ENCODE data around the gene MEPCE. TPM values are rescaled to one million over a fixed set of nuclear protein-coding genes. Genes with fewer than 3 reads are reported as not detected.

MEPCE gene
- total and polyA plus RNA-seq, 11 donors, result 14.6 to 30.3 (median 21.5) TPM

GRCh38 chr7:100466653-100467605 lies 37.3 kb downstream of the MEPCE start:
- WGBS, 4 donors, result 63 to 77% (median 71%) methylated on average over 22 to 32 of the region's 32 CpGs
- intact Hi-C loops (cut with DNase I), result loop anchor here in 9 of 10 donors (5.0 to 10.0 kb wide), 8 partner anchors 90 to 260 kb away; partner anchors contain the start of genes GIGYF1 (in 6 of the 9), EPO (in 1 of the 9) and POP7 (in 1 of the 9)
- no peak overlapping the region for H3K4me3 ChIP-seq
- H3K36me3 ChIP-seq, result peaks cover 0 to 66% (median 28%) of the 10 kb centered on the region in 9 donors
- TF ChIP-seq POLR2A (IDR thresholded peaks at IDR 0.05), result no peak
- TF ChIP-seq, protein P1, sequence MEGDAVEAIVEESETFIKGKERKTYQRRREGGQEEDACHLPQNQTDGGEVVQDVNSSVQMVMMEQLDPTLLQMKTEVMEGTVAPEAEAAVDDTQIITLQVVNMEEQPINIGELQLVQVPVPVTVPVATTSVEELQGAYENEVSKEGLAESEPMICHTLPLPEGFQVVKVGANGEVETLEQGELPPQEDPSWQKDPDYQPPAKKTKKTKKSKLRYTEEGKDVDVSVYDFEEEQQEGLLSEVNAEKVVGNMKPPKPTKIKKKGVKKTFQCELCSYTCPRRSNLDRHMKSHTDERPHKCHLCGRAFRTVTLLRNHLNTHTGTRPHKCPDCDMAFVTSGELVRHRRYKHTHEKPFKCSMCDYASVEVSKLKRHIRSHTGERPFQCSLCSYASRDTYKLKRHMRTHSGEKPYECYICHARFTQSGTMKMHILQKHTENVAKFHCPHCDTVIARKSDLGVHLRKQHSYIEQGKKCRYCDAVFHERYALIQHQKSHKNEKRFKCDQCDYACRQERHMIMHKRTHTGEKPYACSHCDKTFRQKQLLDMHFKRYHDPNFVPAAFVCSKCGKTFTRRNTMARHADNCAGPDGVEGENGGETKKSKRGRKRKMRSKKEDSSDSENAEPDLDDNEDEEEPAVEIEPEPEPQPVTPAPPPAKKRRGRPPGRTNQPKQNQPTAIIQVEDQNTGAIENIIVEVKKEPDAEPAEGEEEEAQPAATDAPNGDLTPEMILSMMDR (IDR thresholded peaks at IDR 0.05), result no peak
- ATAC-seq (peak in 1 of 4 donors; percentile 3), DNase-seq (no peak)
- no peaks in the 10 kb centered on the region for H3K27me3 ChIP-seq
- no peaks in the 10 kb centered on the region for H3K9me3 ChIP-seq
- H3K4me1 ChIP-seq, result peaks cover 3 to 56% (median 27%) of the 10 kb centered on the region in 12 donors
- H3K27ac ChIP-seq, result peak overlapping the region in 10 of 12 donors; percentile 49 to 86 (median 74)

DNA sequence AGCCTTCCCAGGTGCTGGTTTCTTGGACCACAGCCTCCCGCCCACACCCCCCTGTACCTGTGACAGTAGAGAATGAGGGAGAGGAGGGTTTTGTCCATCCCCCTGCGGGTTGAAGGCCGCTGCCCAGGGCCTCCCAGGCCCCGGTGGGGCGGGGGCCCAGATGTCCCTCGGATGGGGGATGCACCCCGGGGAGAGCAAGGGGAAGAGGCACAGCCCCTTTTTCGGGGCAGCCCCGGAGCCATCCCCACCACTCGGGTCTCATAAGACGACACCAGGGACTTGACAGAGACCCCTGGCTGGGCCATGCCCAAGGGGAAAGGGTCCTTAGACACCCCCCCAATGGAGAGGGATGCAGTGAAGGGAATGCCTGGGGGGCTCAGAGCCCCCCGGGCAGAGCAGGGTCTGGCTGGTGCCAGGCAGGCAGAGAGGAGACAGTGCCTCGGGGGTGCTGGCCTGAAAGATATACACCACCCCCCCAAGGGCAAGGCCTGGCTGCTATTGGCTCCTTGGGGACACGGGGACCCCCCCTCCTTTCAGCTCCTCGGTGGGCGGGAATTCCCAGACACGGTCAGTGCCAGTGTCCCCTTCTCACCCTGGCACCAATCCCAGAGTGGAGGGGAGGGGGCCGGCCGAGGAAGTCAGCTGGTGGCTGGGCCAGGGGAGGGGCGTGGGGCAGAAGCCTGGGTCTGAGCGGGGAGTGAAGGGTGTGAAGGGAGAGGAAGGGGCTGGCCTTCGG lies 38.2 kb downstream of the MEPCE start:
- WGBS, 4 donors, result 53 to 63% (median 56%) methylated on average over 16 to 22 of the region's 22 CpGs
- Histone ChIP-seq H3K27ac (peak overlapping the region in 5 of 12 donors; percentile 0 to 86 (median 77)), H3K4me1 (peaks cover 3 to 65% (median 34%) of the 10 kb centered on the region in 12 donors), H3K36me3 (peaks cover 0 to 60% (median 28%) of the 10 kb centered on the region in 9 donors), H3K27me3 (no peaks in the 10 kb centered on the region), H3K4me3 (no peak overlapping the region), H3K9me3 (no peaks in the 10 kb centered on the region)
- DNase-seq, result no peak
- intact Hi-C loops (cut with DNase I), result loop anchor here (2.0 to 10.0 kb wide), 12 partner anchors 15 to 259 kb away; partner anchors contain the start of genes GIGYF1 (in 6 of the 10), NYAP1 (in 2 of the 10), EPO (in 1 of the 10) and POP7 (in 1 of the 10)
- TF ChIP-seq, protein P1 (IDR thresholded peaks at IDR 0.05), result no peak
- no peak for TF ChIP-seq POLR2A (IDR thresholded peaks at IDR 0.05)
- no peak for ATAC-seq

DNA sequence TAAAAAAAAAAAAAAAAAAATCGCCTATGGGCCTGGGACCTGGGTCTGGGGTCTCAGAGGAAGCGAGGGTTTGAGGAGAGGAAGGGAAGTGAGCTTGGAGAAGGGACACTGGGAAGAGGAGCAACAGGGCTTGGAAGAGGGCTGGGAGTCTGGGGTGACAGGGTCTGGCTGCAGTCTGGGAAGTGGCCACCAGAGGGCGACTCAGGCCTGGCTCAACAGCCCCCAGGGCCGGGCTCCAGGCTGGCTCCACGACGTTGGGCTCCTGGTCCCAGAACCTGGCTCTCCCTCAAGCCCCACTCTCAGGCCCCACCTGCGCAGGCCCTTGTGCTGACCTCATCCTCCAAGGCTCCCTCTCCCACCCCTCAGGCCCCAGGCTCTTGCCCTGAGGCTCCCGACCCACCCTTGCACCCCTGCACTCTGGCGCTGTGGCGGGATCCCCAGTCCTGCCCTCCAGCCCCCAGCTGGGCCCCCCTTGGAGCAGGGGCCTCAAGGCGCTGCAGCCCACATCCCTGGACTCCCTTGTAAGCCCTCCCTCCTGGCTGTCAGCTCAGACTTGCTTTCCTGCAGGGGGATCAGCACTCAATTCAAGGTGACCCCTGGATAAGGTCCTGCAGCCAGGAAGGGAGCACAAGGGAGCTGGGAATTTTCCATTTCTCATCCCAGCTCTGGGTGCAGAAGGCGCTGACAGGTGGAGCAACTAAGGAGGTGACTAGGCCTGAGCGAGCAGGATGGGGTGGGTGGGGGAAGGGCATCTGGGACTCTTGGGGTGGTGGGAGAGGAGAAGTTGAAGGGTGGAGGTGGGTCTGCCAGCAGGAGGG lies 39.8 kb downstream of the MEPCE start:
- H3K27me3 ChIP-seq, result no peaks in the 10 kb centered on the region
- 11 to 27% (median 17%) methylated on average over 10 to 13 of the region's 13 CpGs for WGBS, 4 donors
- DNase-seq (peak; percentile 85 to 93 (median 88)), ATAC-seq (peak; percentile 59 to 75 (median 70))
- TF ChIP-seq POLR2A (IDR thresholded peaks at IDR 0.05), result peak in 1 of 2 donors; percentile 18
- TF ChIP-seq, protein P1 (IDR thresholded peaks at IDR 0.05), result peak; percentile 82 to 98 (median 94)
- peak overlapping the region in 10 of 12 donors; percentile 8 to 83 (median 64) for H3K27ac ChIP-seq
- intact Hi-C loops (cut with DNase I), result loop anchor here (1.0 to 10.0 kb wide), 17 partner anchors 13 to 385 kb away; partner anchors contain the start of genes GIGYF1 (in 8 of the 10), NYAP1 (in 5 of the 10), EPO (in 1 of the 10) and POP7 (in 1 of the 10)
- peaks cover 0 to 68% (median 41%) of the 10 kb centered on the region in 9 donors for H3K36me3 ChIP-seq
- H3K4me3 ChIP-seq, result no peak overlapping the region
- peaks cover 3 to 81% (median 48%) of the 10 kb centered on the region in 12 donors for H3K4me1 ChIP-seq
- no peaks in the 10 kb centered on the region for H3K9me3 ChIP-seq
